Memory B cell (primary cell): ENCODE data around the gene CTNND2.
A peak's percentile ranks its signal among the peaks of the same experiment; 100 is the strongest.

Experiments
- ATAC-seq: fragments of 150-1000 bp; cut with Tn5 transposase; 2 replicates; pipeline ENCODE4 v1.10.0; 2021; ENCODE audit warnings: low read depth, mild to moderate bottlenecking, moderate library complexity
- DNase-seq, 2 donors: peaks; one replicate each; pipeline ENCODE4 v3.0.0; 2022; ENCODE audit warnings: low spot score in 2 of 2
- H3K27ac Mint-ChIP-seq: one replicate; pipeline ENCODE4 v1.8.0; 2022; ENCODE audit warnings: mild to moderate bottlenecking, moderate library complexity, mixed read lengths
- H3K27me3 Mint-ChIP-seq: one replicate; pipeline ENCODE4 v1.8.0; 2022; ENCODE audit warnings: mixed read lengths
- H3K36me3 Mint-ChIP-seq: one replicate; pipeline ENCODE4 v1.8.0; 2022; ENCODE audit warnings: mild to moderate bottlenecking, mixed read lengths
- H3K4me1 Mint-ChIP-seq: one replicate; pipeline ENCODE4 v1.8.0; 2022; ENCODE audit warnings: mixed read lengths
- H3K4me3 Mint-ChIP-seq: one replicate; pipeline ENCODE4 v1.8.0; 2022; ENCODE audit warnings: mild to moderate bottlenecking, moderate library complexity, mixed read lengths
- H3K9me3 Mint-ChIP-seq: one replicate; pipeline ENCODE4 v1.8.0; 2022; ENCODE audit warnings: mixed read lengths

The CTNND2 gene

GRCh38 chr5:11191673-11192072, 712.6 kb downstream of the CTNND2 start:
- Mint-ChIP-seq H3K9me3 (peaks cover 2% of the 10 kb centered on the region), H3K27me3 (peaks cover 4% of the 10 kb centered on the region), H3K4me3 (no peak overlapping the region), H3K27ac (no peak overlapping the region), H3K4me1 (no peaks in the 10 kb centered on the region), H3K36me3 (no peaks in the 10 kb centered on the region)
- ATAC-seq (no peak), DNase-seq (no peak)

GRCh38 chr5:11182441-11183080, 721.7 kb downstream of the CTNND2 start:
- Mint-ChIP-seq H3K36me3 (no peaks in the 10 kb centered on the region), H3K9me3 (no peaks in the 10 kb centered on the region)
- no peak for DNase-seq

DNA sequence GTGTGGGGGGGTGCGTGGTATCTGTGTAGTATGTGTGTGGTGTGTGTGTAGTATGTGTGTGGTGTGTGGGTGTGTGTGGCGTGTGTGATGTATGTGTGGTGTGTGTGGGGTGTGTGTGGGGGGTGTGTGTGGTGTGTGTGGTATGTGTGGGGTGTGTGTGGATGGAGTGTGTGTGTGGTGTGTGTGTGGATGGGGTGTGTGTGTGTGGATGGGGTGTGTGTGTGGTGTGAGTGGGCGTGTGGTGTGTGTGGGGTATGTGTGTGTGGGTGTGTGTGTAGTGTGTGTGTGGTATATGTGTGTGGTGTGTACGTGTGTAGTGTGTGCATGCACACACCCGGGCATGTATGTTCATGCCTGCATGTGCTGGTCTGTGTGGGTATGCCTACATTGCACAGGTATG, 722.3 kb downstream of the CTNND2 start:
- DNase-seq (no peak), ATAC-seq (no peak)
- Mint-ChIP-seq H3K27ac (no peak overlapping the region), H3K9me3 (no peaks in the 10 kb centered on the region), H3K36me3 (no peaks in the 10 kb centered on the region), H3K4me1 (peaks cover 10% of the 10 kb centered on the region), H3K4me3 (no peak overlapping the region), H3K27me3 (peaks cover 9% of the 10 kb centered on the region)

More at GRCh38 chr5:11182441-11183080, 721.7 kb downstream of the CTNND2 start:
- ATAC-seq: peak; percentile 41
- Mint-ChIP-seq H3K4me3 (no peak overlapping the region), H3K27ac (no peak overlapping the region), H3K4me1 (peaks cover 10% of the 10 kb centered on the region), H3K27me3 (peaks cover 9% of the 10 kb centered on the region)

- Mint-ChIP-seq H3K4me1 (peaks cover 10% of the 10 kb centered on the region), H3K4me3 (no peak overlapping the region), H3K9me3 (no peaks in the 10 kb centered on the region), H3K27me3 (peaks cover 11% of the 10 kb centered on the region), H3K27ac (no peak overlapping the region), H3K36me3 (no peaks in the 10 kb centered on the region)
- ATAC-seq (no peak), DNase-seq (no peak)
Observed at GRCh38 chr5:11180890-11181289, 723.4 kb downstream of the CTNND2 start.

DNA sequence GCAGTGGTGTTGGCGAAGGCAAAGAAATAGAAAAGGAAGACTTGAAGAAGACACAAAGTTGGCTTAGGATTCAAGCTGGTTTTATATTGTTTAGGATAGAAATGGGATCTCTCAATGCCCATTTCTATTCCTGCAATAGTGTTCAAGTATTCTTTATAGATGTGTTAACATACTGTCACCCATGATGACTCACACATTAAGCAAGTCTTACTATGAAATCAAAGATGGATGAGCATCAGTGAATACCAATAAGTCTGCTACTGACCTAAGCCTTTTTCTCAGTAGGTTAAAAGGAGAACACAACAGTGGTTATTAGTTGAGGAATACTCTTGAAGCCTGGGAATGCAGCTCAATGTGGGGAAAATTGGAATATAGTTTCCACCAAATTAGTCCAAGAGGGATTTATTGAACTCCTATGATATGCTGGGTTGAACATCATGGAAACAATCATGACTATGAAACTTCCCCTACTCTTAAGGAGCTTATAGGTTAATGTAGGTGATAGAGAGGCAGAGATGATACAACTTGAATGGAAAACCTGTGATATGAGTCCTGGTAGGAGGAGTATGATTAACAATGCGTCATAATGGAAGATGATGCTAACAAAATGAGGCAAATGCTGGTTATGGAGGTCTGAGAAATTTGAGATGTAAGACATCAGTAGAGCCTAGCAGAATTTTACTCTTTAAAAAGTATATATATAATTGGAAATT, 726.1 kb downstream of the CTNND2 start:
- DNase-seq (no peak), ATAC-seq (no peak)
- peaks cover 10% of the 10 kb centered on the region for H3K4me1 Mint-ChIP-seq
- no peak overlapping the region for H3K4me3 Mint-ChIP-seq
- H3K27me3 Mint-ChIP-seq: peaks cover 7% of the 10 kb centered on the region
- no peaks in the 10 kb centered on the region for H3K36me3 Mint-ChIP-seq
- no peaks in the 10 kb centered on the region for H3K9me3 Mint-ChIP-seq
- no peak overlapping the region for H3K27ac Mint-ChIP-seq

GRCh38 chr5:11174591-11174990, 729.7 kb downstream of the CTNND2 start:
- Mint-ChIP-seq H3K9me3 (no peaks in the 10 kb centered on the region), H3K27me3 (peaks cover 9% of the 10 kb centered on the region), H3K4me1 (peaks cover 5% of the 10 kb centered on the region), H3K36me3 (no peaks in the 10 kb centered on the region), H3K27ac (no peak overlapping the region), H3K4me3 (no peak overlapping the region)
- no peak for ATAC-seq
- DNase-seq: no peak

- H3K9me3 Mint-ChIP-seq: no peaks in the 10 kb centered on the region
- DNase-seq: no peak
- no peak for ATAC-seq
- no peaks in the 10 kb centered on the region for H3K36me3 Mint-ChIP-seq
- no peak overlapping the region for H3K4me3 Mint-ChIP-seq
- H3K27me3 Mint-ChIP-seq: peaks cover 9% of the 10 kb centered on the region
- H3K4me1 Mint-ChIP-seq: peaks cover 5% of the 10 kb centered on the region
- H3K27ac Mint-ChIP-seq: no peak overlapping the region
Observed at GRCh38 chr5:11172484-11172883, 731.8 kb downstream of the CTNND2 start.

DNA sequence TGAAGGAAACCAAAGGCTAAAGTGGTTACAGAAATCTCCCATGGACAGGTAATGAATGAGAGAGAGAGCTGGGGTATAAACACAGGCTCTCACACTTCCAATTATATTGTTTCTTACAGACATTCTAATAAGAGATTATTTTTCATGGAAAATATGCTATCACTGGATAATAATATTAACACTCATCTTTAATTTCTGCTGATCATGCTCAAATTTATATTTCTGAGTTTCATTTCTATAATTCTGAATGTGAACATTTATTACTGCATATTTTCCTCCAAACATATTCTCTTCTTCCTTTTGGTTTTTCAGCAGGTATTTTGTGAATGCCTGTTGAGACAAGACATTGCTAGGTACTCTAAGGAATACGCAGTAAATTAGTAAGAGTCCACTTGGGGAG, 733.0 kb downstream of the CTNND2 start:
- DNase-seq (no peak), ATAC-seq (no peak)
- Mint-ChIP-seq H3K4me1 (peaks cover 5% of the 10 kb centered on the region), H3K36me3 (no peaks in the 10 kb centered on the region), H3K27me3 (peaks cover 8% of the 10 kb centered on the region), H3K9me3 (no peaks in the 10 kb centered on the region), H3K27ac (no peak overlapping the region), H3K4me3 (no peak overlapping the region)

- ATAC-seq: no peak
- Mint-ChIP-seq H3K9me3 (no peaks in the 10 kb centered on the region), H3K27me3 (peaks cover 9% of the 10 kb centered on the region), H3K27ac (no peak overlapping the region), H3K36me3 (no peaks in the 10 kb centered on the region), H3K4me3 (no peak overlapping the region), H3K4me1 (peaks cover 3% of the 10 kb centered on the region)
- no peak for DNase-seq
Observed at GRCh38 chr5:11166923-11167322, 737.3 kb downstream of the CTNND2 start.

DNA sequence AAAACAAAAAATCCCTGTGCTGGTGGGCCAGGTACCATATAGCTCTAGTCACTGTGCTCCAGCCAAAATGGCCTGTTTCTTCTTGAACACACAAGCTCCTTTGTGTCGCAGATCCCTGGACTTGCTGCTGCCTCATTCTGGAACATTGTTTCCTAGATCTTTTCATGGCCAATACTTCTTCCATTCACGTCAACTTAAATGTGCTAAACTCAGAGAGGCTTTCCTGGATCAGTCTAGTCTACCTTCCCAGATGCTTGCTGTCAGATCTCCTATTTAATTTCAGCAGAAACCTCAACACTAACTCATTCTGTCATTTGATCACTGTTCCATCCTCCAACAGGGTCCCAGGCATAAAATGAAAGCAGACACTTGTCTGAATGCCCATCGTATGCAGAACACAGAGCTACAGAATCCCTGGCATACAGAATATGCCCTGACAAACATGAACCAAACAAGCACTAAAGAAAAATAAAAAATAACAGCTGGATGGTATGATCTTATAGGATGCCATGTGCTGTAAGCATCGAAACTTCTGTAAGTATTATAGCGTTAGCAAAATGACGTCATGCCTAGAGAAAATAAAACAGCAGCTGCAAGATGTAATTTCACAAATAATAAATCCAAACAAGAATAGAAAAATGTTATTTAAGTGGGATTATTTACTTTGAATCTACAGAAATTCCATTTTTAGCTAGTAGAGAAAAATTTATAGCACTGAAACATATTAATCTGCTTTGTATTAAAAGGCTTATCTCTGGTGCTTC, 739.5 kb downstream of the CTNND2 start:
- H3K4me3 Mint-ChIP-seq: no peak overlapping the region
- ATAC-seq: no peak
- DNase-seq: no peak
- peaks cover 4% of the 10 kb centered on the region for H3K27me3 Mint-ChIP-seq
- H3K27ac Mint-ChIP-seq: no peak overlapping the region
- H3K4me1 Mint-ChIP-seq: no peaks in the 10 kb centered on the region
- H3K9me3 Mint-ChIP-seq: no peaks in the 10 kb centered on the region
- H3K36me3 Mint-ChIP-seq: no peaks in the 10 kb centered on the region

- H3K36me3 Mint-ChIP-seq: no peaks in the 10 kb centered on the region
- no peaks in the 10 kb centered on the region for H3K9me3 Mint-ChIP-seq
- ATAC-seq (no peak), DNase-seq (no peak)
- peaks cover 5% of the 10 kb centered on the region for H3K27me3 Mint-ChIP-seq
- no peaks in the 10 kb centered on the region for H3K4me1 Mint-ChIP-seq
- H3K27ac Mint-ChIP-seq: no peak overlapping the region
- H3K4me3 Mint-ChIP-seq: no peak overlapping the region
Observed at GRCh38 chr5:11157132-11157531, 747.1 kb downstream of the CTNND2 start.

- Mint-ChIP-seq H3K27ac (no peak overlapping the region), H3K4me3 (no peak overlapping the region), H3K9me3 (no peaks in the 10 kb centered on the region), H3K4me1 (no peaks in the 10 kb centered on the region), H3K27me3 (peaks cover 5% of the 10 kb centered on the region), H3K36me3 (no peaks in the 10 kb centered on the region)
- ATAC-seq (no peak), DNase-seq (no peak)
Observed at GRCh38 chr5:11153670-11154382, 750.4 kb downstream of the CTNND2 start.

DNA sequence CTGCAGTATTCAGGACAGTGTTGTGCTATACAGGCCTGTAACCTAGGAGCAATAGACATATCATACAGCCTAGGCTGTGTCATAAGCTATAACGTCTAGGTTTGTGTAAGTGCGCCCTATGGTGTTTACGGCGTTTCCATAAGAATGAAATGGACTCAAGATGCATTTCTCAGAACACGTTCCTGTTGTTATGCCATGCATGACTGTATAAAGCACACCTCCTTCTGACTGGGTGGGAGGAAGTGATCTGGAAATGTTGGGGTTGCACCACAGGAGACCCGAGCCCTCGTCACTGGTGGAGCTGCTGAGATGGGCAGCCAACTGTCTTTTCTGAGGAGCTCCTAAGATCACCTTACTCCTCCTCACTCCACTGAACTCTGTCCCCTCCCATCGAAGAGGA, 751.9 kb downstream of the CTNND2 start:
- Mint-ChIP-seq H3K4me1 (no peaks in the 10 kb centered on the region), H3K36me3 (no peaks in the 10 kb centered on the region), H3K4me3 (no peak overlapping the region), H3K9me3 (no peaks in the 10 kb centered on the region), H3K27me3 (peaks cover 5% of the 10 kb centered on the region), H3K27ac (no peak overlapping the region)
- no peak for ATAC-seq
- no peak for DNase-seq

- Mint-ChIP-seq H3K27ac (no peak overlapping the region), H3K4me3 (no peak overlapping the region), H3K27me3 (peaks cover 6% of the 10 kb centered on the region), H3K36me3 (no peaks in the 10 kb centered on the region), H3K9me3 (no peaks in the 10 kb centered on the region), H3K4me1 (no peaks in the 10 kb centered on the region)
- ATAC-seq: no peak
- no peak for DNase-seq
Observed at GRCh38 chr5:11150976-11151375, 753.3 kb downstream of the CTNND2 start.
